ENCODE measurements around the gene PLD5. TPM values are rescaled to one million over a fixed set of nuclear protein-coding genes. Genes with fewer than 3 reads are reported as not detected.

Gene PLD5
- total RNA-seq: not detected in 2 replicates

- CTCF ChIA-PET: no interaction called here
- ATAC-seq (ENCODE audit: low read depth) (peak; percentile 29), DNase-seq (peak; percentile 15)
- intact Hi-C loops (cut with micrococcal nuclease): loop anchor here (10.0 kb wide), 1 partner anchor 260 kb away; no protein-coding TSS in a partner anchor
- TF ChIP-seq, protein P1, sequence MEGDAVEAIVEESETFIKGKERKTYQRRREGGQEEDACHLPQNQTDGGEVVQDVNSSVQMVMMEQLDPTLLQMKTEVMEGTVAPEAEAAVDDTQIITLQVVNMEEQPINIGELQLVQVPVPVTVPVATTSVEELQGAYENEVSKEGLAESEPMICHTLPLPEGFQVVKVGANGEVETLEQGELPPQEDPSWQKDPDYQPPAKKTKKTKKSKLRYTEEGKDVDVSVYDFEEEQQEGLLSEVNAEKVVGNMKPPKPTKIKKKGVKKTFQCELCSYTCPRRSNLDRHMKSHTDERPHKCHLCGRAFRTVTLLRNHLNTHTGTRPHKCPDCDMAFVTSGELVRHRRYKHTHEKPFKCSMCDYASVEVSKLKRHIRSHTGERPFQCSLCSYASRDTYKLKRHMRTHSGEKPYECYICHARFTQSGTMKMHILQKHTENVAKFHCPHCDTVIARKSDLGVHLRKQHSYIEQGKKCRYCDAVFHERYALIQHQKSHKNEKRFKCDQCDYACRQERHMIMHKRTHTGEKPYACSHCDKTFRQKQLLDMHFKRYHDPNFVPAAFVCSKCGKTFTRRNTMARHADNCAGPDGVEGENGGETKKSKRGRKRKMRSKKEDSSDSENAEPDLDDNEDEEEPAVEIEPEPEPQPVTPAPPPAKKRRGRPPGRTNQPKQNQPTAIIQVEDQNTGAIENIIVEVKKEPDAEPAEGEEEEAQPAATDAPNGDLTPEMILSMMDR (IDR thresholded peaks at IDR 0.05): no peak
- Mint-ChIP-seq H3K4me3 (peak within 1 kb of the TSS; percentile 78), H3K27ac (no peak within 1 kb of the TSS), H3K27me3 (peaks cover 51% of the 10 kb centered on the region), H3K9me3 (no peaks in the 10 kb centered on the region), H3K4me1 (peaks cover 20% of the 10 kb centered on the region), H3K36me3 (ENCODE audit: low read depth) (no peaks in the 10 kb centered on the region)
- POLR2A ChIA-PET: no interaction called here
Measured at GRCh38 chr1:242524571-242525359, at the start of gene PLD5. Gene PLD5 (minus strand): TSS chr1:242524697.

- Mint-ChIP-seq H3K27me3 (peaks cover 3% of the 10 kb centered on the region), H3K36me3 (ENCODE audit: low read depth) (no peaks in the 10 kb centered on the region), H3K4me1 (no peaks in the 10 kb centered on the region), H3K27ac (no peak overlapping the region), H3K9me3 (no peaks in the 10 kb centered on the region), H3K4me3 (no peak overlapping the region)
- intact Hi-C loops (cut with micrococcal nuclease): no loop called here
- no peak for DNase-seq
- ChIA-PET POLR2A (no interaction called here), CTCF (no interaction called here)
- TF ChIP-seq, protein P1 (IDR thresholded peaks at IDR 0.05): no peak
- ATAC-seq (ENCODE audit: low read depth): no peak
Measured at GRCh38 chr1:242569867-242570266, 45.4 kb upstream of the PLD5 start.

GRCh38 chr1:242568666-242569065 is 44.2 kb upstream of the PLD5 start:
- H3K27me3 Mint-ChIP-seq: peaks cover 3% of the 10 kb centered on the region
- H3K36me3 Mint-ChIP-seq (ENCODE audit: low read depth): no peaks in the 10 kb centered on the region
- DNase-seq (no peak), ATAC-seq (ENCODE audit: low read depth) (no peak)
- ChIA-PET POLR2A (no interaction called here), CTCF (no interaction called here)
- H3K4me3 Mint-ChIP-seq: no peak overlapping the region
- TF ChIP-seq, protein P1 (IDR thresholded peaks at IDR 0.05): no peak
- no peaks in the 10 kb centered on the region for H3K9me3 Mint-ChIP-seq
- no peak overlapping the region for H3K27ac Mint-ChIP-seq
- no peaks in the 10 kb centered on the region for H3K4me1 Mint-ChIP-seq
- intact Hi-C loops (cut with micrococcal nuclease): no loop called here

GRCh38 chr1:242567596-242567995 is 43.1 kb upstream of the PLD5 start:
- Mint-ChIP-seq H3K9me3 (no peaks in the 10 kb centered on the region), H3K4me1 (no peaks in the 10 kb centered on the region), H3K27ac (no peak overlapping the region), H3K36me3 (ENCODE audit: low read depth) (no peaks in the 10 kb centered on the region), H3K4me3 (no peak overlapping the region), H3K27me3 (no peaks in the 10 kb centered on the region)
- POLR2A ChIA-PET: no interaction called here
- CTCF ChIA-PET: no interaction called here
- TF ChIP-seq, protein P1 (IDR thresholded peaks at IDR 0.05): no peak
- intact Hi-C loops (cut with micrococcal nuclease): no loop called here
- DNase-seq (no peak), ATAC-seq (ENCODE audit: low read depth) (no peak)

- no peak for DNase-seq
- H3K27me3 Mint-ChIP-seq: peaks cover 2% of the 10 kb centered on the region
- no peaks in the 10 kb centered on the region for H3K9me3 Mint-ChIP-seq
- ATAC-seq (ENCODE audit: low read depth): no peak
- intact Hi-C loops (cut with micrococcal nuclease): no loop called here
- no peak overlapping the region for H3K4me3 Mint-ChIP-seq
- no peaks in the 10 kb centered on the region for H3K4me1 Mint-ChIP-seq
- ChIA-PET CTCF (no interaction called here), POLR2A (no interaction called here)
- TF ChIP-seq, protein P1 (IDR thresholded peaks at IDR 0.05): no peak
- H3K27ac Mint-ChIP-seq: no peak overlapping the region
- no peaks in the 10 kb centered on the region for H3K36me3 Mint-ChIP-seq (ENCODE audit: low read depth)
Measured at GRCh38 chr1:242556759-242557158, 32.3 kb upstream of the PLD5 start.

All from activated B cell treated with CpG ODN at 0.5 μM for 24 hours (primary cell).